Neural crest cell (in vitro differentiated cells): Measurements from ENCODE around the gene PAGE2. TPM values are rescaled to one million over a fixed set of nuclear protein-coding genes. Genes with fewer than 3 reads are reported as not detected.
A peak's percentile ranks its signal among the peaks of the same experiment; 100 is the strongest.
"Not testable (repeated sequence)": the region's sequence is repeated elsewhere in the genome, so short reads cannot be mapped to it uniquely, and the experiment has no call there.

Source experiments
- DNase-seq: peaks from one replicate; pipeline ENCODE4 v3.0.0; 2021; ENCODE audit warnings: low read depth, mixed read lengths, low spot score
- H3K27ac Mint-ChIP-seq: one replicate; pipeline ENCODE4 v1.8.0; 2021; ENCODE audit warnings: mild to moderate bottlenecking, mixed read lengths; ENCODE audit not compliant: unreplicated experiment
- H3K27me3 Mint-ChIP-seq: 2 replicates; pipeline ENCODE4 v1.8.0; 2021; ENCODE audit warnings: low read depth, mild to moderate bottlenecking, mixed read lengths
- H3K36me3 Mint-ChIP-seq: 2 replicates; pipeline ENCODE4 v1.8.0; 2021; ENCODE audit warnings: low read depth, mild to moderate bottlenecking, mixed read lengths
- H3K4me1 Mint-ChIP-seq: 2 replicates; pipeline ENCODE4 v1.8.0; 2021; ENCODE audit warnings: mixed read lengths
- H3K4me3 Mint-ChIP-seq: one replicate; pipeline ENCODE4 v1.8.0; 2021; ENCODE audit warnings: mild to moderate bottlenecking, mixed read lengths
- H3K9me3 Mint-ChIP-seq: 2 replicates; pipeline ENCODE4 v1.8.0; 2021; ENCODE audit warnings: mixed read lengths
- total RNA-seq: library from RNA; stranded (reverse); gene quantifications from 2 replicates; pipeline ENCODE4 v1.2.1, GENCODE V29; 2021
- TF ChIP-seq, protein P1 (sequence below): fragments of 200-600 bp; sonication (generic); conservative IDR thresholded peaks from 2 replicates; pipeline ENCODE4 v1.5.0; 2021; ENCODE audit warnings: antibody characterized with exemption, mild to moderate bottlenecking

Gene PAGE2
- total RNA-seq, 1 donor from 2014 or later: not detected

DNA sequence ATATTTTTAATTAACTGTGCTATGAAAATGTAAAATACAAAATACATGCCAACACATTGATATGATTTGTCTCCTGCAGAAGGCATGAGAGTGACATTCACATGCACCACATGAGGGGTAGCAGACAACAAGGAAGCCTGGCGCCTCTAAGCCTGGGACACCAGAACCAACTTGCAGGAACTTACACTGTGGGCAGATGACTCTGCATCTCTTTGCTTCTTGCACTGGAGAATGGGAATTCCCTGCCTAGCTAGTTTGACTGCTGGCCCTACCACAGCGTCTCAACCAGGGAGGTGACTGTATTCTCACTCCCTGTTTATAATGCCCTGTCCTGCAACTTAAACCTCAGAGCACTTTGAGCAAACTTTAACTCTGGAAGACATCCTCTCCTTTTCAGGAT, 40.5 kb downstream of the PAGE2 start:
- Mint-ChIP-seq H3K27me3 (peaks cover 2% of the 10 kb centered on the region), H3K36me3 (no peaks in the 10 kb centered on the region), H3K4me1 (no peaks in the 10 kb centered on the region), H3K27ac (no peak overlapping the region), H3K4me3 (no peak overlapping the region), H3K9me3 (no peaks in the 10 kb centered on the region)
- TF ChIP-seq, protein P1, sequence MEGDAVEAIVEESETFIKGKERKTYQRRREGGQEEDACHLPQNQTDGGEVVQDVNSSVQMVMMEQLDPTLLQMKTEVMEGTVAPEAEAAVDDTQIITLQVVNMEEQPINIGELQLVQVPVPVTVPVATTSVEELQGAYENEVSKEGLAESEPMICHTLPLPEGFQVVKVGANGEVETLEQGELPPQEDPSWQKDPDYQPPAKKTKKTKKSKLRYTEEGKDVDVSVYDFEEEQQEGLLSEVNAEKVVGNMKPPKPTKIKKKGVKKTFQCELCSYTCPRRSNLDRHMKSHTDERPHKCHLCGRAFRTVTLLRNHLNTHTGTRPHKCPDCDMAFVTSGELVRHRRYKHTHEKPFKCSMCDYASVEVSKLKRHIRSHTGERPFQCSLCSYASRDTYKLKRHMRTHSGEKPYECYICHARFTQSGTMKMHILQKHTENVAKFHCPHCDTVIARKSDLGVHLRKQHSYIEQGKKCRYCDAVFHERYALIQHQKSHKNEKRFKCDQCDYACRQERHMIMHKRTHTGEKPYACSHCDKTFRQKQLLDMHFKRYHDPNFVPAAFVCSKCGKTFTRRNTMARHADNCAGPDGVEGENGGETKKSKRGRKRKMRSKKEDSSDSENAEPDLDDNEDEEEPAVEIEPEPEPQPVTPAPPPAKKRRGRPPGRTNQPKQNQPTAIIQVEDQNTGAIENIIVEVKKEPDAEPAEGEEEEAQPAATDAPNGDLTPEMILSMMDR: no peak
- no peak for DNase-seq

DNA sequence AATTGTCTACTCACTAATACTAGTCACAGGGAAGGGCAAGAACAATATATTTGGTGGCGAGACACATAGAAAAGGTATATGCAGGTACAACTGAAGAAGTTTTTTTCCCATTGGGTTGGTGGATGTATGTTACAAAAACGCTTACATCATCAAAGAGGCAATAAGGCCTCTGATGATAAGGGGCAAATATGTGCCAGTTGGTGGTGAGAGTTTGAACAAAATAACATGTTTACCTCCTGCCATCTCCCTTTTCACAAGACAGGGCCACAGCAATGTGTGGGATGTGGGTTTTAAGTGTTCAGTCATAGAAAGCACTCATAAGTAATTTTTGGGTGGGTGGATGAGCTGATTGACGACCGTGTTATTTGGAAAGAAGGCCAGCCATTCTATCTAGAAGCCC, 41.7 kb downstream of the PAGE2 start:
- no peak overlapping the region for H3K27ac Mint-ChIP-seq
- H3K4me3 Mint-ChIP-seq: no peak overlapping the region
- TF ChIP-seq, protein P1: no peak
- DNase-seq: no peak
- H3K36me3 Mint-ChIP-seq: no peaks in the 10 kb centered on the region
- peaks cover 2% of the 10 kb centered on the region for H3K27me3 Mint-ChIP-seq
- no peaks in the 10 kb centered on the region for H3K9me3 Mint-ChIP-seq
- no peaks in the 10 kb centered on the region for H3K4me1 Mint-ChIP-seq

DNA sequence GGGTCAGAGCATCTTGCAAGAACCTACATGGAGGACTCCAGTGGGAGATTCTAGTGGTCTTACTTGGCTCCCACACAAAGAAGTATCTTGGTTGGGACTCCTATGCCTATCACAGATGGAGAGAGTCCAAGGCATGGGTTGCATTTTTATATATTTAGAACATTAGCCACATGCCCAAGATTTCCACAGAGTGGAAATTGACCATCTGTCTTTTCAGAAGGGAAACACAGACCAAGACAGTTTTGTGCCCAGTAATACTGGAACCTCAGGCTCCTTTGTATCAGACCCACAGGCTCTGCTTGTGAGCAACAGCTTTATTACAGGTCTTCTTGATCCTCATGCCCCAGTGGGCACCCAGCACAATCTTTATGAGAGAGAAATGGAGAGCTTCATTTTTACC, 43.6 kb downstream of the PAGE2 start:
- Mint-ChIP-seq H3K36me3 (no peaks in the 10 kb centered on the region), H3K9me3 (no peaks in the 10 kb centered on the region)
- TF ChIP-seq, protein P1: no peak

DNA sequence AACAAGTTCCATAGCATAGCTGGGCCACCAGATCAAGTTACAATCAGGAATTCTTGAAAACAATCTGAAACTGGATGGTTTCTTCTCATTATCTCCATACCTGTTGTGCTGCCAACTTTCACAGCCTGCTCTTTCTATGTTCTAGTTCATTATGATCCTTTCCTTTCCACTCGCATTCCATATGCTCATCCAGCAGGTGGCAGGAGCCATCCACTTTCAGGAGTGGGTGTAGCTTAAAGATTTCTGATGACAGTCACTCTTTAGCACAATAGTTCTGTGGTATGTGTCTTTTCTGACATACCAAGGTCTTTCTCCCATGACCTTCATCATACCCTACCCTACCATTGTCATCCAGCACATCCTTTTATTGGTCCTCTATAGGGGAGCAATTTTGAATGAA, 46.4 kb downstream of the PAGE2 start:
- Mint-ChIP-seq H3K27ac (no peak overlapping the region), H3K27me3 (peaks cover 2% of the 10 kb centered on the region), H3K4me3 (no peak overlapping the region), H3K9me3 (peaks cover 3% of the 10 kb centered on the region), H3K36me3 (peaks cover 2% of the 10 kb centered on the region), H3K4me1 (no peaks in the 10 kb centered on the region)
- TF ChIP-seq, protein P1: peak; percentile 68
- peak; percentile 2 for DNase-seq

More for the DNA sequence above, 43.6 kb downstream of the PAGE2 start:
- no peak overlapping the region for H3K4me3 Mint-ChIP-seq
- no peak for DNase-seq
- no peak overlapping the region for H3K27ac Mint-ChIP-seq
- H3K27me3 Mint-ChIP-seq: peaks cover 2% of the 10 kb centered on the region
- no peaks in the 10 kb centered on the region for H3K4me1 Mint-ChIP-seq

DNA sequence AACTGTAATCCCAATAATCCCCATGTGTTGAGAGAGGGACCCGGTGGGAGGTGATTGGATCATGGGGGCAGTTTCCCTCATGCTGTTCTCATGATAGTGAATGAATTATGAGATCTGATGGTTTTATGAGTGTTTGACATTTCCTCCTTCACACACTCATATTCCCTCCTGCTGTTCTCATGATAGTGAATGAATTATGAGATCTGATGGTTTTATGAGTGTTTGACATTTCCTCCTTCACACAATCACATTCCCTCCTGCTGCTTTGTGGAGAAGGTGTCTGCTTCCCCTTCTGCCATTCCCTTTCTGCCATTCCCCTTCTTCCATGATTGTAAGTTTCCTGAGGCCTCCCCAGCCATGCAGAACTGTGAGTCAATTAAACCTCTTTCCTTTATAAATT, 52.0 kb downstream of the PAGE2 start:
- not testable (repeated sequence) for H3K27me3 Mint-ChIP-seq, H3K9me3 Mint-ChIP-seq, DNase-seq, H3K36me3 Mint-ChIP-seq, H3K4me3 Mint-ChIP-seq, H3K4me1 Mint-ChIP-seq, H3K27ac Mint-ChIP-seq

Other genes starting within 250 kb of the PAGE2 start
- gene TRO, start 168.2 kb upstream of the PAGE2 start, total RNA-seq: 106 and 120 TPM in 2 replicates
- 0.77 and 0.93 TPM in 2 replicates for gene PFKFB1, start 94.8 kb upstream of the PAGE2 start, total RNA-seq
- 19.6 and 20.9 TPM in 2 replicates for gene APEX2, start 88.7 kb upstream of the PAGE2 start, total RNA-seq
- gene ALAS2, start 58.0 kb upstream of the PAGE2 start, total RNA-seq: not detected in 2 replicates
- not detected in 2 replicates for gene PAGE2B, start 14.0 kb upstream of the PAGE2 start, total RNA-seq
- not detected in 2 replicates for gene PAGE5, start 131.3 kb downstream of the PAGE2 start, total RNA-seq
- not detected in 2 replicates for gene PAGE3, start 175.9 kb downstream of the PAGE2 start, total RNA-seq